Panc1 (cell line): Measurements from ENCODE around the gene MMAB. TPM values are rescaled to one million over a fixed set of nuclear protein-coding genes. Genes with fewer than 3 reads are reported as not detected.

Experiments
- ATAC-seq: fragments of 200-7000 bp; cut with Tn5 transposase; 2 replicates; pipeline ENCODE4 v1.9.1; 2020; ENCODE audit warnings: mild to moderate bottlenecking, moderate library complexity
- BruUV-seq: library from RNA; stranded (reverse); fragments of 400-500 nt; replicated peaks from 2 replicates; lab custom pipeline; 2021; lab: Mats Ljungman, UMichigan
- CTCF ChIA-PET: fragments of 300-600 bp; sonication (Branson Sonifier 250); formaldehyde crosslinking; loops from one replicate; lab custom pipeline; 2022; ENCODE audit warnings: antibody characterized with exemption; lab: Charles Lee
- POLR2A ChIA-PET: fragments of 300-600 bp; sonication (Branson Sonifier 250); formaldehyde crosslinking; loops from one replicate; lab custom pipeline; 2022; ENCODE audit warnings: antibody characterized with exemption; lab: Charles Lee
- DNase-seq: peaks from one replicate; pipeline ENCODE4 v3.0.0-alpha.2; 2010; ENCODE audit warnings: low read depth, low spot score
- H3K27ac ChIP-seq: 2 replicates; pipeline ENCODE4 v1.5.1; 2011; ENCODE audit warnings: mild to moderate bottlenecking, low read length, inconsistent platforms
- H3K27me3 ChIP-seq: fragments of 200-500 bp; sonication (Bioruptor generic); 2 replicates; pipeline ENCODE4 v1.6.0; 2014; ENCODE audit warnings: low read length, inconsistent platforms; ENCODE audit not compliant: control insufficient read depth, insufficient read depth
- H3K36me3 ChIP-seq: fragments of 200-500 bp; sonication (Bioruptor generic); 2 replicates; pipeline ENCODE4 v1.5.1; 2014; ENCODE audit warnings: inconsistent platforms, mild to moderate bottlenecking, low read length, moderate library complexity; ENCODE audit not compliant: control insufficient read depth, insufficient read depth
- H3K4me1 ChIP-seq: 2 replicates; pipeline ENCODE4 v1.5.1; 2011; ENCODE audit warnings: inconsistent platforms, mild to moderate bottlenecking, low read length, moderate library complexity; ENCODE audit not compliant: control insufficient read depth, insufficient read depth
- H3K4me3 ChIP-seq, 2 experiments: 2 replicates each; pipeline ENCODE4 v1.5.1; 2011 to 2012; ENCODE audit warnings: low read depth in 2 of 2, low read length in 2 of 2, mild to moderate bottlenecking in 2 of 2, inconsistent platforms in 1 of 2, moderate library complexity in 1 of 2
- H3K9me3 ChIP-seq: fragments of 200-500 bp; sonication (Bioruptor generic); 2 replicates; pipeline ENCODE4 v1.5.1; 2014; ENCODE audit warnings: low read depth, mild to moderate bottlenecking, inconsistent platforms, low read length, moderate library complexity; ENCODE audit not compliant: control insufficient read depth, insufficient read depth
- POLR2AphosphoS5 ChIP-seq: IDR thresholded peaks from 2 replicates; pipeline ENCODE4 v1.6.1; 2012; ENCODE audit warnings: mild to moderate bottlenecking, low read depth, low read length, moderate library complexity
- SIN3A ChIP-seq: IDR thresholded peaks from 2 replicates; pipeline ENCODE4 v1.6.1; 2012; ENCODE audit warnings: low read depth, mild to moderate bottlenecking, low read length, moderate library complexity, borderline replicate concordance; ENCODE audit not compliant: insufficient read depth
- TCF7L2 ChIP-seq: IDR thresholded peaks from 2 replicates; pipeline ENCODE4 v1.6.1; 2011; ENCODE audit warnings: mild to moderate bottlenecking, low read depth, low read length, inconsistent platforms
- in situ Hi-C: cut with HindIII; loops from 2 replicates; pipeline ENCODE4 v1.10.0; 2016; ENCODE audit warnings: low sequenced_read_pairs, low pct_unique_long_range_greater_than_20kb
- intact Hi-C: fragments of 100-400 bp; cut with micrococcal nuclease; formaldehyde crosslinking; loops from one replicate; pipeline ENCODE4 v1.10.0; 2022; ENCODE audit not compliant: unreplicated experiment
- total RNA-seq: library from RNA; stranded (reverse); gene quantifications from one replicate; pipeline ENCODE4 v1.2.1, GENCODE V29; 2021; ENCODE audit not compliant: unreplicated experiment
- TF ChIP-seq, protein P1 (sequence below), 2 experiments: IDR thresholded peaks; 2 replicates each; pipeline ENCODE4 v1.6.1; 2011 to 2012; ENCODE audit warnings: low read depth in 2 of 2, control low read depth in 1 of 2, low read length in 1 of 2, mild to moderate bottlenecking in 1 of 2, moderate library complexity in 1 of 2; ENCODE audit not compliant: insufficient read depth in 1 of 2
- TF ChIP-seq, protein P2 (sequence below): fragments of 450-650 bp; IDR thresholded peaks from 2 replicates; pipeline ENCODE4 v1.5.1; 2017; ENCODE audit warnings: mild to moderate bottlenecking

MMAB gene
- total RNA-seq, 1 experiment from 2014 or later, result 58.6 TPM

DNA sequence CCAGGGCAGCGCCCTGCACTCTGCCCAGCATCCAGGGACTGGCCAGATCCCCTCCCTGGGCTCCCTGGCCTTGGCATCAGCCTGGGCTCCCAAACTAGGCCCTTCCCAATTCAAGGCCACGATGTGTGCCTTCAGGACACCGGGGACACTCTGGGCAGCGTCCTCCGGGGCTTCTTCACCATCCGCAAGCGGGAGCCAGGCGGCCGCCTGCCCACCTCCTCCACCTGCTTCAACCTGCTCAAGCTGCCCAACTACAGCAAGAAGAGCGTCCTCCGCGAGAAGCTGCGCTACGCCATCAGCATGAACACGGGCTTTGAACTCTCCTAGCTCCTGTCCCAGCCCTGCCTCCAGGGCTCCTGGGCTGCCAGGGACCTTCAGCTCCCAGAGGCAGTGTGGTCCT lies 38.8 kb downstream of the MMAB start:
- in situ Hi-C loops, result no loop called here

DNA sequence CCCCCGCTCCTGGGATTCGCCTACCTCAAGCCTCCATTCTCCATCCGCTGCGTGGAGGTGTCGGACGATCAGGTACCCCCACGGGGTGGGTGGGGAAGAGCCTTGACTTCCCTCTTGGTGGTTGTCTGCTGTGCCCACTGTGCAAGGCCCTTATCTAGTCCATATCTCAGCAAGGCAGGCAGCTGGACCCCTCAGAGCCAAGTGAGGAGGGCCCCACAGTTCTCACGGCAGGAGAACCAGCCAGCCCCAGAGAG lies 39.9 kb downstream of the MMAB start:
- CTCF ChIA-PET, result no interaction called here
- Histone ChIP-seq H3K4me1 (no peaks in the 10 kb centered on the region), H3K36me3 (no peaks in the 10 kb centered on the region), H3K27me3 (no peaks in the 10 kb centered on the region), H3K9me3 (no peaks in the 10 kb centered on the region), H3K27ac (no peak overlapping the region), H3K4me3 (no peak overlapping the region)
- no peak for DNase-seq
- TF ChIP-seq, protein P1, sequence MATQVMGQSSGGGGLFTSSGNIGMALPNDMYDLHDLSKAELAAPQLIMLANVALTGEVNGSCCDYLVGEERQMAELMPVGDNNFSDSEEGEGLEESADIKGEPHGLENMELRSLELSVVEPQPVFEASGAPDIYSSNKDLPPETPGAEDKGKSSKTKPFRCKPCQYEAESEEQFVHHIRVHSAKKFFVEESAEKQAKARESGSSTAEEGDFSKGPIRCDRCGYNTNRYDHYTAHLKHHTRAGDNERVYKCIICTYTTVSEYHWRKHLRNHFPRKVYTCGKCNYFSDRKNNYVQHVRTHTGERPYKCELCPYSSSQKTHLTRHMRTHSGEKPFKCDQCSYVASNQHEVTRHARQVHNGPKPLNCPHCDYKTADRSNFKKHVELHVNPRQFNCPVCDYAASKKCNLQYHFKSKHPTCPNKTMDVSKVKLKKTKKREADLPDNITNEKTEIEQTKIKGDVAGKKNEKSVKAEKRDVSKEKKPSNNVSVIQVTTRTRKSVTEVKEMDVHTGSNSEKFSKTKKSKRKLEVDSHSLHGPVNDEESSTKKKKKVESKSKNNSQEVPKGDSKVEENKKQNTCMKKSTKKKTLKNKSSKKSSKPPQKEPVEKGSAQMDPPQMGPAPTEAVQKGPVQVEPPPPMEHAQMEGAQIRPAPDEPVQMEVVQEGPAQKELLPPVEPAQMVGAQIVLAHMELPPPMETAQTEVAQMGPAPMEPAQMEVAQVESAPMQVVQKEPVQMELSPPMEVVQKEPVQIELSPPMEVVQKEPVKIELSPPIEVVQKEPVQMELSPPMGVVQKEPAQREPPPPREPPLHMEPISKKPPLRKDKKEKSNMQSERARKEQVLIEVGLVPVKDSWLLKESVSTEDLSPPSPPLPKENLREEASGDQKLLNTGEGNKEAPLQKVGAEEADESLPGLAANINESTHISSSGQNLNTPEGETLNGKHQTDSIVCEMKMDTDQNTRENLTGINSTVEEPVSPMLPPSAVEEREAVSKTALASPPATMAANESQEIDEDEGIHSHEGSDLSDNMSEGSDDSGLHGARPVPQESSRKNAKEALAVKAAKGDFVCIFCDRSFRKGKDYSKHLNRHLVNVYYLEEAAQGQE (IDR thresholded peaks at IDR 0.05; ENCODE audit: insufficient read depth in 1 of 2, low read depth in 2 of 2, low read length in 1 of 2), result no peak
- TF ChIP-seq POLR2AphosphoS5 (no peak), TCF7L2 (no peak), SIN3A (no peak)
- TF ChIP-seq, protein P2, sequence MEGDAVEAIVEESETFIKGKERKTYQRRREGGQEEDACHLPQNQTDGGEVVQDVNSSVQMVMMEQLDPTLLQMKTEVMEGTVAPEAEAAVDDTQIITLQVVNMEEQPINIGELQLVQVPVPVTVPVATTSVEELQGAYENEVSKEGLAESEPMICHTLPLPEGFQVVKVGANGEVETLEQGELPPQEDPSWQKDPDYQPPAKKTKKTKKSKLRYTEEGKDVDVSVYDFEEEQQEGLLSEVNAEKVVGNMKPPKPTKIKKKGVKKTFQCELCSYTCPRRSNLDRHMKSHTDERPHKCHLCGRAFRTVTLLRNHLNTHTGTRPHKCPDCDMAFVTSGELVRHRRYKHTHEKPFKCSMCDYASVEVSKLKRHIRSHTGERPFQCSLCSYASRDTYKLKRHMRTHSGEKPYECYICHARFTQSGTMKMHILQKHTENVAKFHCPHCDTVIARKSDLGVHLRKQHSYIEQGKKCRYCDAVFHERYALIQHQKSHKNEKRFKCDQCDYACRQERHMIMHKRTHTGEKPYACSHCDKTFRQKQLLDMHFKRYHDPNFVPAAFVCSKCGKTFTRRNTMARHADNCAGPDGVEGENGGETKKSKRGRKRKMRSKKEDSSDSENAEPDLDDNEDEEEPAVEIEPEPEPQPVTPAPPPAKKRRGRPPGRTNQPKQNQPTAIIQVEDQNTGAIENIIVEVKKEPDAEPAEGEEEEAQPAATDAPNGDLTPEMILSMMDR, result no peak
- ATAC-seq, result no peak
- POLR2A ChIA-PET, result no interaction called here
- in situ Hi-C loops, result no loop called here
- no TSS peak for BruUV-seq
- intact Hi-C loops, result no loop called here

More for the DNA sequence above, 38.8 kb downstream of the MMAB start:
- ChIA-PET POLR2A (no interaction called here), CTCF (interaction anchor here (0.6 kb wide), 1 partner anchor 851 kb away, joined by 4 read pairs; no protein-coding TSS in a partner anchor)
- BruUV-seq, result no TSS peak
- intact Hi-C loops, result no loop called here
- Histone ChIP-seq H3K36me3 (no peaks in the 10 kb centered on the region), H3K27ac (no peak overlapping the region), H3K27me3 (no peaks in the 10 kb centered on the region), H3K9me3 (no peaks in the 10 kb centered on the region), H3K4me1 (no peaks in the 10 kb centered on the region), H3K4me3 (no peak overlapping the region)
- DNase-seq (no peak), ATAC-seq (no peak)
- TF ChIP-seq SIN3A (no peak), TCF7L2 (no peak), POLR2AphosphoS5 (no peak)
- TF ChIP-seq, protein P2, result no peak
- TF ChIP-seq, protein P1 (IDR thresholded peaks at IDR 0.05; ENCODE audit: insufficient read depth in 1 of 2, low read depth in 2 of 2, low read length in 1 of 2), result no peak
